NCI-H345 treated with DMSO at 0.1 percent for 48 hours (cell line): ENCODE measurements around the gene MIGA2.

ENCODE experiments used
- DNase-seq: peaks from one replicate; lab custom pipeline; 2025; ENCODE audit not compliant: unreplicated experiment; lab: John Stamatoyannopoulos, UW

Gene MIGA2

GRCh38 chr9:129036923-129037766 lies 719 bp downstream of the MIGA2 start:
- no peak for DNase-seq

GRCh38 chr9:129037767-129038098 lies 1.3 kb downstream of the MIGA2 start:
- DNase-seq, result no peak

- no peak for DNase-seq
Observed at GRCh38 chr9:129038109-129038852, 1.9 kb downstream of the MIGA2 start.

GRCh38 chr9:129040113-129040643 lies 3.8 kb downstream of the MIGA2 start:
- DNase-seq, result no peak

- DNase-seq, result no peak
Observed at GRCh38 chr9:129042016-129042415, 5.6 kb downstream of the MIGA2 start.

GRCh38 chr9:129052592-129052991 lies 16.2 kb downstream of the MIGA2 start:
- no peak for DNase-seq

- no peak for DNase-seq
Observed at GRCh38 chr9:129053020-129053419, 16.6 kb downstream of the MIGA2 start.

- DNase-seq, result no peak
Observed at GRCh38 chr9:129054163-129054851, 17.9 kb downstream of the MIGA2 start.

- no peak for DNase-seq
Observed at GRCh38 chr9:129058965-129059795, 22.8 kb downstream of the MIGA2 start.

- DNase-seq, result no peak
Observed at GRCh38 chr9:129059796-129060785, 23.7 kb downstream of the MIGA2 start.

GRCh38 chr9:129060991-129061390 lies 24.6 kb downstream of the MIGA2 start:
- no peak for DNase-seq

- no peak for DNase-seq
Observed at GRCh38 chr9:129063061-129063460, 26.6 kb downstream of the MIGA2 start.

- DNase-seq, result no peak
Observed at GRCh38 chr9:129064499-129064908, 28.1 kb downstream of the MIGA2 start.

GRCh38 chr9:129068110-129068509 lies 31.7 kb downstream of the MIGA2 start:
- no peak for DNase-seq

- DNase-seq, result no peak
Observed at GRCh38 chr9:129068990-129069861, 32.8 kb downstream of the MIGA2 start.

GRCh38 chr9:129069862-129070641 lies 33.6 kb downstream of the MIGA2 start:
- no peak for DNase-seq

GRCh38 chr9:129070696-129071525 lies 34.5 kb downstream of the MIGA2 start:
- no peak for DNase-seq
